NCI-H510A treated with DMSO at 0.1 percent for 48 hours (cell line): ENCODE results near the gene IFI6.
"Not testable (repeated sequence)": the region's sequence is repeated elsewhere in the genome, so short reads cannot be mapped to it uniquely, and the experiment has no call there.

Experiments
- DNase-seq: peaks from one replicate; lab custom pipeline; 2025; lab: John Stamatoyannopoulos, UW

IFI6 gene

GRCh38 chr1:27627733-27628132 is 44.3 kb downstream of the IFI6 start:
- not testable (repeated sequence) for DNase-seq

- no peak for DNase-seq
These were observed 44.9 kb downstream of the IFI6 start for GRCh38 chr1:27627061-27627460.

GRCh38 chr1:27626031-27626935 is 45.7 kb downstream of the IFI6 start:
- no peak for DNase-seq

GRCh38 chr1:27624467-27625178 is 47.4 kb downstream of the IFI6 start:
- DNase-seq: peak; percentile 34

GRCh38 chr1:27623327-27624212 is 48.4 kb downstream of the IFI6 start:
- DNase-seq: no peak

GRCh38 chr1:27622828-27623227 is 49.2 kb downstream of the IFI6 start:
- DNase-seq: no peak

GRCh38 chr1:27621051-27621920 is 50.7 kb downstream of the IFI6 start:
- DNase-seq: no peak

GRCh38 chr1:27619782-27620438 is 52.1 kb downstream of the IFI6 start:
- DNase-seq: not testable (repeated sequence)

GRCh38 chr1:27618341-27619082 is 53.5 kb downstream of the IFI6 start:
- no peak for DNase-seq

- no peak for DNase-seq
These were observed 54.6 kb downstream of the IFI6 start for GRCh38 chr1:27617420-27617819.

GRCh38 chr1:27616441-27616840 is 55.6 kb downstream of the IFI6 start:
- DNase-seq: no peak
